GM12874 (cell line): ENCODE data around the gene ARHGAP31.

Source experiments
- TF ChIP-seq, protein P1 (sequence below): IDR thresholded peaks from 2 replicates; pipeline ENCODE4 v1.5.1; 2011; ENCODE audit warnings: low read depth, mild to moderate bottlenecking, control low read depth, low read length, moderate library complexity; ENCODE audit not compliant: insufficient read depth

The ARHGAP31 gene

GRCh38 chr3:119349354-119350041, 55.3 kb downstream of the ARHGAP31 start:
- TF ChIP-seq, protein P1, sequence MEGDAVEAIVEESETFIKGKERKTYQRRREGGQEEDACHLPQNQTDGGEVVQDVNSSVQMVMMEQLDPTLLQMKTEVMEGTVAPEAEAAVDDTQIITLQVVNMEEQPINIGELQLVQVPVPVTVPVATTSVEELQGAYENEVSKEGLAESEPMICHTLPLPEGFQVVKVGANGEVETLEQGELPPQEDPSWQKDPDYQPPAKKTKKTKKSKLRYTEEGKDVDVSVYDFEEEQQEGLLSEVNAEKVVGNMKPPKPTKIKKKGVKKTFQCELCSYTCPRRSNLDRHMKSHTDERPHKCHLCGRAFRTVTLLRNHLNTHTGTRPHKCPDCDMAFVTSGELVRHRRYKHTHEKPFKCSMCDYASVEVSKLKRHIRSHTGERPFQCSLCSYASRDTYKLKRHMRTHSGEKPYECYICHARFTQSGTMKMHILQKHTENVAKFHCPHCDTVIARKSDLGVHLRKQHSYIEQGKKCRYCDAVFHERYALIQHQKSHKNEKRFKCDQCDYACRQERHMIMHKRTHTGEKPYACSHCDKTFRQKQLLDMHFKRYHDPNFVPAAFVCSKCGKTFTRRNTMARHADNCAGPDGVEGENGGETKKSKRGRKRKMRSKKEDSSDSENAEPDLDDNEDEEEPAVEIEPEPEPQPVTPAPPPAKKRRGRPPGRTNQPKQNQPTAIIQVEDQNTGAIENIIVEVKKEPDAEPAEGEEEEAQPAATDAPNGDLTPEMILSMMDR, result no peak

DNA sequence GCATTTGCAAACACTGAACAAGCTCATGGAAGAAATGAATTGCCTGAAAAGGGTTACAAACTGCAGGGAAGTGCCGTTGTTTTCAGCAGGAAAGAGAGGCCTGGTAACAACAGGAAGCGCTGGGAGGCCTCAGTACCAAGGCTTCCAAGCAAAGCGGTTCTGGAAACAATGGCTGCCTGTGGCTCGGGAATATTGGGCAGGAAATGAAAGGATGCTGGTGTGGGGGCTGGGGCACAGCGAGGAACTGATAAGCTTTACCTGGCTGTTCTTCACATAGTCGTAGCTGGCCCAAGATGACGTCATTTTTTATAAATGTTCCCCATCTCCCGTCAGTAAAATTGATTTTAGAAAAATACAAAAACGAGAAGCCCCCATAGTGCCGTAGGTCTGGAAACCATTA, 55.9 kb downstream of the ARHGAP31 start:
- TF ChIP-seq, protein P1, result no peak

- TF ChIP-seq, protein P1, result no peak
Observed at GRCh38 chr3:119351581-119351980, 57.4 kb downstream of the ARHGAP31 start.

- TF ChIP-seq, protein P1, result no peak
Observed at GRCh38 chr3:119352034-119352609, 57.9 kb downstream of the ARHGAP31 start.

DNA sequence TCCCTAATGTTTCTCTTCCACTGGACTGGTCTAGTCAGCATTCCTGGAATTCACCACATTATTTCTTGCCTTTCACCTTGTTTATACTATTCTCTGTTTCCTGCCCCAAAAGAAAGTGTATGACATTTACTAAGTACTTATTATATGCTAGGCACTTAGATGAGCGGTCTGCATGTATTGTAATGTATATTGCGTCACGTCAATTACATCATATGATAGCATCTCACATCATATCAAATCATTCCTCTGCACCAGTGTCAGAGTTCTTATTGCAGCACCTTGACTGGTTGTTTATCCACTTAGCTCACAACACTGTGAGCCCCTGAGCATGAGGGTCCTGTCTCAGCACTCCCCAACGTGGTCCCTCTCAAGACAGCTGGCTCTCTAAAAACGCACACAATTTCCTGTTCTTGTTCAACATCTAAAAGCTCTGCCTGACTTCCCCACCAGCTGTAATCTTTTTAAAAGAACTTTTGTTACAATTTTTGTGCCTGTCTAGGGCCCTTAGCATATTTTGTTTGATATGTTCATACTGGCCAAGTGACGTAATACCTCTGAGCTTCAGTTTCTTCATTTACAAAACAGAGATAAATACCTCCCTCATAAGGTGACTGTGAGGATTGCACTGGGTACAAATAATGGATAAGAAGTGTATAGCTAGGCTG, 58.8 kb downstream of the ARHGAP31 start:
- TF ChIP-seq, protein P1, result peak; percentile 35; the same call in 1 of the 2 replicates

GRCh38 chr3:119356646-119357045, 62.5 kb downstream of the ARHGAP31 start:
- TF ChIP-seq, protein P1, result no peak

DNA sequence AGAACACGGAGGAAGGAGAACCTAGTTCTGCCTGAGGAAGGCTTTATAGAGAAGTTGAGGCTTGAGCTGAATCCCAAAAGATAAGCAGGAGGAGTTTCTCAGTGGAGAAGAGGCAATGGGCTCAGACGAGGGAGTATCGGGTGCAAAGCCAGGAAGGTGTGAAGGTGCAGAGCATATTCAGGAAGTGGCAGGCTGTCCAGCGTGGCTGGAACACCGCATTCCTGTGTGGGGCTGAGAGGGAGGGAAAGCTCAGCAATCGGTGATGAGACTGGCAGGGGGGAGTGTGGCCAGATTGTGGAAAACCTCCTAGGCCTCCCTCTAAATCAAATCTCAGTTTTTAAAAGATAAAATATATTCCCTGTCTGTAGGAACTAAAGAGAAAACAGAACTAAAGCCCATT, 63.0 kb downstream of the ARHGAP31 start:
- TF ChIP-seq, protein P1, result no peak
